ENCODE data around the gene KDM6B. TPM values are rescaled to one million over a fixed set of nuclear protein-coding genes. Genes with fewer than 3 reads are reported as not detected.

The KDM6B gene
- total and polyA plus RNA-seq, 9 of the 15 experiments (the other 6 are each of a cell fraction or from before 2014, with no cell fraction given), result 0.01 to 22.9 (median 2.2) TPM

- TF ChIP-seq CLOCK (CRISPR knock-in tag; IDR thresholded peaks at IDR 0.05; ENCODE audit: borderline replicate concordance), result no peak
- no peak for TF ChIP-seq ZNF57 (CRISPR knock-in tag; IDR thresholded peaks at IDR 0.05)
- TF ChIP-seq MTA1 (IDR thresholded peaks at IDR 0.05; ENCODE audit: borderline replicate concordance), result 0 out of 2 replicates have a peak, but pooled peaks have one; percentile 33
- 0 out of 2 replicates have a peak, but pooled peaks have one; percentile 0 for TF ChIP-seq ELF1 (tag; IDR thresholded peaks at IDR 0.05)
- peak; percentile 94 for TF ChIP-seq POLR2G (IDR thresholded peaks at IDR 0.05; ENCODE audit: low read depth, low read length)
- 0 out of 2 replicates have a peak, but pooled peaks have one; percentile 36 for TF ChIP-seq MAX (CRISPR knock-in tag; IDR thresholded peaks at IDR 0.05)
- TF ChIP-seq RNF2 (IDR thresholded peaks at IDR 0.05), result peak; percentile 42; the same call in 1 of the 2 replicates
- no peak for TF ChIP-seq JUN (IDR thresholded peaks at IDR 0.05; ENCODE audit: borderline replicate concordance, low read depth, low read length)
- TF ChIP-seq JUN (CRISPR knock-in tag; IDR thresholded peaks at IDR 0.05; ENCODE audit: borderline replicate concordance), result no peak
- TF ChIP-seq CREM (IDR thresholded peaks at IDR 0.05; ENCODE audit: low read depth), result peak; percentile 82
- TF ChIP-seq TCF3 (CRISPR knock-in tag; IDR thresholded peaks at IDR 0.05), result no peak
- no peak for TF ChIP-seq ZNF318 (IDR thresholded peaks at IDR 0.05; ENCODE audit: borderline replicate concordance in 1 of 2, low read depth in 1 of 2)
Measured at GRCh38 chr17:7856811-7857712, 23.0 kb downstream of the KDM6B start, which contains the start of gene NAA38 (continued).

Measured in K562 (cell line).